Measurements from ENCODE around the gene NNAT. TPM values are rescaled to one million over a fixed set of nuclear protein-coding genes. Genes with fewer than 3 reads are reported as not detected.

The NNAT gene
- total RNA-seq, 1 donor from 2014 or later, result not detected

DNA sequence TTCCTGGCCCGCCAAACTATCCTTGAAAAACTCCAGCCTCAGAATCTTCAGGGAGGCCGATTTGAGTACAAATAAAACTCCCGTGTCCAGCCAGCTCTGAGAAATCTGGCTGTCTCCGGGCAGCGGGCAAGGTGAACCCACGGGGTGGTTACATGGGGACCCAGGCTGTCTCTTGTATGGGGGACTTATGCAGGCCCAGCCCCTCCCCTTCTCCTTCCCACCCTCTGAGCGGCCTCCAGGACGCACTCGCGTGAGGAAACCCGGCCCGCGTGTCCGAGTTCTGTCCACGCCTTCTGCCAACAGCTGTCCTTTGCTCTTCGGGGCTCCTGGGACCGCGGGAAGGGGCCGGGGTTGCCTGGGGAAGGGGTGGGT, 43.0 kb downstream of the NNAT start:
- H4K20me1 ChIP-seq (ENCODE audit: low read depth), result no peaks in the 10 kb centered on the region
- peak overlapping the region; percentile 60 for H2AFZ ChIP-seq (replicated peaks)
- no peak overlapping the region for H3K4me2 ChIP-seq
- H3K36me3 ChIP-seq, result no peaks in the 10 kb centered on the region
- no peak for DNase-seq (ENCODE audit: low spot score)
- peaks cover 9% of the 10 kb centered on the region for H3K27me3 ChIP-seq
- no peak overlapping the region for H3K9ac ChIP-seq
- TF ChIP-seq EZH2phosphoT487 (IDR thresholded peaks at IDR 0.05) (no peak), EZH2 (IDR thresholded peaks at IDR 0.05) (no peak)
- TF ChIP-seq, protein P1, sequence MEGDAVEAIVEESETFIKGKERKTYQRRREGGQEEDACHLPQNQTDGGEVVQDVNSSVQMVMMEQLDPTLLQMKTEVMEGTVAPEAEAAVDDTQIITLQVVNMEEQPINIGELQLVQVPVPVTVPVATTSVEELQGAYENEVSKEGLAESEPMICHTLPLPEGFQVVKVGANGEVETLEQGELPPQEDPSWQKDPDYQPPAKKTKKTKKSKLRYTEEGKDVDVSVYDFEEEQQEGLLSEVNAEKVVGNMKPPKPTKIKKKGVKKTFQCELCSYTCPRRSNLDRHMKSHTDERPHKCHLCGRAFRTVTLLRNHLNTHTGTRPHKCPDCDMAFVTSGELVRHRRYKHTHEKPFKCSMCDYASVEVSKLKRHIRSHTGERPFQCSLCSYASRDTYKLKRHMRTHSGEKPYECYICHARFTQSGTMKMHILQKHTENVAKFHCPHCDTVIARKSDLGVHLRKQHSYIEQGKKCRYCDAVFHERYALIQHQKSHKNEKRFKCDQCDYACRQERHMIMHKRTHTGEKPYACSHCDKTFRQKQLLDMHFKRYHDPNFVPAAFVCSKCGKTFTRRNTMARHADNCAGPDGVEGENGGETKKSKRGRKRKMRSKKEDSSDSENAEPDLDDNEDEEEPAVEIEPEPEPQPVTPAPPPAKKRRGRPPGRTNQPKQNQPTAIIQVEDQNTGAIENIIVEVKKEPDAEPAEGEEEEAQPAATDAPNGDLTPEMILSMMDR (IDR thresholded peaks at IDR 0.05), result no peak
- peaks cover 10% of the 10 kb centered on the region for H3F3A ChIP-seq (ENCODE audit: low read depth)
- peaks cover 33% of the 10 kb centered on the region for H3K4me1 Mint-ChIP-seq
- no peaks in the 10 kb centered on the region for H3K9me3 Mint-ChIP-seq
- H3K36me3 Mint-ChIP-seq, result no peaks in the 10 kb centered on the region
- no peak overlapping the region for H3K27ac ChIP-seq
- no peaks in the 10 kb centered on the region for H3K79me2 ChIP-seq (ENCODE audit: low read depth)
- no peak overlapping the region for H3K4me3 ChIP-seq
- no peak overlapping the region for H3K27ac Mint-ChIP-seq
- no peak overlapping the region for H3K4me3 Mint-ChIP-seq
- H3K9me3 ChIP-seq (ENCODE audit: low read depth), result no peaks in the 10 kb centered on the region
- H3K27me3 Mint-ChIP-seq (ENCODE audit: insufficient read depth, low read depth), result peaks cover 22% of the 10 kb centered on the region
- peaks cover 31% of the 10 kb centered on the region for H3K4me1 ChIP-seq

DNA sequence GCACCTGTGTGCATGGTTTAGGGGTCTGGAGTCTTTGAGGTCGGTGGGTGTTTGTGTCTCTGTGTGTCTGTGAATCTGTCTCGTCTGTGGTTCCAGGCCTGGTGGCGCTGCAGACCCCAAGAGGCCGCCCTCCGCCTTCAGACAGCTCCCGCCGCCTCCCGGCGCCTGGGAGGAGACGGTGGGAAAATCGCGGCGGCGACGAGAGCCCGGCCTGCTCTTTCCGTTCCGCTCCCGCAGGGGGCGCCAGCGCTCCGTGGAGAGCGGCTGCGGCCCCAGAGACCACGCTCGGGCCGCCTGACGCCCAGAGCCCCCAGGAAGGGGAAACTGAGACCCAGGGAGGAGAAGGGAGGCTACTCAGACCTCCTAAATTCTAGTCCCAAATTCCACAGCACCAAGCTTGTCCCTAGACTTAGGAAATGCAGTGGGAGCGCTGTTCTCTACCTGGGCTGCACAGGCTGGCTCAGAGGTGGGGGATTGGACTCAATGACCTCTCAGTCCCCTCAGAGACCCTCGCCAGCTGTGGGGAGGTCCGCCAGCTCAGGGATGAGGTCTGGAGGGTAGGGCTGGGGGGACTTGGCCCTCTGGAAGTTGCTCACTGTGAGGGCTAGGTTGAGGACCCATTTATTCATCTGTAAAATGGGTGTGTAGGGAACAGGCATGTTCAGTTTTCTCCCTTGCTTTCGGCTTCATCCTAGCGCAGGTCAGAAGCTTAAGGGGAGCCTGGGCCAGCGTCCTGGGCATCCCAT, 43.5 kb downstream of the NNAT start:
- H3F3A ChIP-seq (ENCODE audit: low read depth), result peaks cover 10% of the 10 kb centered on the region
- H3K4me1 Mint-ChIP-seq, result peaks cover 33% of the 10 kb centered on the region
- H3K4me1 ChIP-seq, result peaks cover 31% of the 10 kb centered on the region
- H4K20me1 ChIP-seq (ENCODE audit: low read depth), result no peaks in the 10 kb centered on the region
- H3K4me3 ChIP-seq, result no peak overlapping the region
- peaks cover 25% of the 10 kb centered on the region for H3K27me3 Mint-ChIP-seq (ENCODE audit: insufficient read depth, low read depth)
- peaks cover 9% of the 10 kb centered on the region for H3K27me3 ChIP-seq
- no peaks in the 10 kb centered on the region for H3K9me3 ChIP-seq (ENCODE audit: low read depth)
- H3K4me3 Mint-ChIP-seq, result no peak overlapping the region
- peak; percentile 87 for DNase-seq (ENCODE audit: low spot score)
- no peaks in the 10 kb centered on the region for H3K79me2 ChIP-seq (ENCODE audit: low read depth)
- H2AFZ ChIP-seq (replicated peaks), result peak overlapping the region; percentile 60
- H3K27ac ChIP-seq, result no peak overlapping the region
- no peak overlapping the region for H3K27ac Mint-ChIP-seq
- no peaks in the 10 kb centered on the region for H3K36me3 ChIP-seq
- no peak overlapping the region for H3K9ac ChIP-seq
- no peaks in the 10 kb centered on the region for H3K36me3 Mint-ChIP-seq
- H3K4me2 ChIP-seq, result no peak overlapping the region
- no peaks in the 10 kb centered on the region for H3K9me3 Mint-ChIP-seq
- TF ChIP-seq EZH2phosphoT487 (IDR thresholded peaks at IDR 0.05), result no peak
- TF ChIP-seq EZH2 (IDR thresholded peaks at IDR 0.05), result no peak
- TF ChIP-seq, protein P1 (IDR thresholded peaks at IDR 0.05), result peak; percentile 92

DNA sequence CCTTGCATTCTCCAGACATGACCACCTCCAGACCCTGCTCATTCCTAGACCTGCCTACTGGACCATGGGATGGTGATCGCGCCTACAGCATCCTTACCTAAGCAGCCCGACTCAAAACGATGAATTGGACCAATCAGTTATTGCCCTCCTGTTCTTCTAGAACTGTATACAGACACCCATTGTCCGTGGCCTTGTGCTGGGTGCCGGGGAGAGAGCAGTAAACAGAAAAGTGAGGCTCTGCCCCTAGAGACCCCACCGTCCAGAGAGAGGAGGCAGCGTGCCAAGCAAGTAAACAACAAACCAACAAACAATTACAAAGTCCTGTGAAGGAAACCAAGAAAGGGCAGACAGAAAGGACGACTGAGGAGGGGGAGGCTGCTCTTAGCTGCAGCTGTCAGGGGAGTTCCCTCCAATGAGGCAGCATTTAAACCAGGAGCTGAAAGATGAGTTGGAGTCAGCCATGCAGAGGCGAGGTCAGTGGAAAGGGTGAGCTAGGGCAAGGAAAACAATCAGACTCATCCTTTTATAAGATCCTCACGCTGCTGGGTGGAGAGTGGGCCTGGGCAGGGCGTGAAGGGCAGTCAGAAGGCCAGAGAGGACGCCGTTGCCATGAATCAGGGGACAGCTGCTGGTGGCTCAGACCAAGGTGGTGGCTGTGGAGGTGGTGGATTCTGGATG, 44.2 kb downstream of the NNAT start:
- Histone ChIP-seq H3K4me3 (no peak overlapping the region), H3K4me2 (peak overlapping the region; percentile 50), H3K27ac (no peak overlapping the region), H3F3A (ENCODE audit: low read depth) (peaks cover 10% of the 10 kb centered on the region), H4K20me1 (ENCODE audit: low read depth) (no peaks in the 10 kb centered on the region), H3K36me3 (no peaks in the 10 kb centered on the region), H3K9ac (no peak overlapping the region), H3K79me2 (ENCODE audit: low read depth) (no peaks in the 10 kb centered on the region), H3K27me3 (peaks cover 9% of the 10 kb centered on the region), H3K4me1 (peaks cover 31% of the 10 kb centered on the region), H2AFZ (replicated peaks) (no peak overlapping the region), H3K9me3 (ENCODE audit: low read depth) (no peaks in the 10 kb centered on the region)
- Mint-ChIP-seq H3K36me3 (no peaks in the 10 kb centered on the region), H3K4me3 (peak overlapping the region; percentile 56), H3K9me3 (no peaks in the 10 kb centered on the region), H3K4me1 (peaks cover 33% of the 10 kb centered on the region), H3K27ac (peak overlapping the region; percentile 87), H3K27me3 (ENCODE audit: insufficient read depth, low read depth) (peaks cover 25% of the 10 kb centered on the region)
- TF ChIP-seq, protein P1 (IDR thresholded peaks at IDR 0.05), result no peak
- TF ChIP-seq EZH2 (IDR thresholded peaks at IDR 0.05), result no peak
- TF ChIP-seq EZH2phosphoT487 (IDR thresholded peaks at IDR 0.05), result no peak
- DNase-seq (ENCODE audit: low spot score), result peak; percentile 65
